Sigmoid colon (tissue), 4 donors: ENCODE results near the gene XBP1.

Source experiments
- EP300 ChIP-seq, 4 donors: sonication (generic); formaldehyde crosslinking; IDR thresholded peaks; one replicate each; pipeline ENCODE4 v1.6.1; 2017; ENCODE audit warnings: antibody characterized with exemption in 4 of 4
- POLR2AphosphoS5 ChIP-seq, 4 donors: sonication (generic); formaldehyde crosslinking; IDR thresholded peaks; one replicate each; pipeline ENCODE4 v1.6.1; 2017; ENCODE audit warnings: antibody characterized with exemption in 4 of 4
- TF ChIP-seq, protein P1 (sequence below), 4 experiments: fragments of 450-650 bp in 3 of 4; fragments of 200-600 bp in 1 of 4; IDR thresholded peaks; one replicate each; pipeline ENCODE4 v1.5.1; 2016 to 2019; ENCODE audit warnings: antibody characterized with exemption in 4 of 4, mild to moderate bottlenecking in 3 of 4, moderate library complexity in 2 of 4

DNA sequence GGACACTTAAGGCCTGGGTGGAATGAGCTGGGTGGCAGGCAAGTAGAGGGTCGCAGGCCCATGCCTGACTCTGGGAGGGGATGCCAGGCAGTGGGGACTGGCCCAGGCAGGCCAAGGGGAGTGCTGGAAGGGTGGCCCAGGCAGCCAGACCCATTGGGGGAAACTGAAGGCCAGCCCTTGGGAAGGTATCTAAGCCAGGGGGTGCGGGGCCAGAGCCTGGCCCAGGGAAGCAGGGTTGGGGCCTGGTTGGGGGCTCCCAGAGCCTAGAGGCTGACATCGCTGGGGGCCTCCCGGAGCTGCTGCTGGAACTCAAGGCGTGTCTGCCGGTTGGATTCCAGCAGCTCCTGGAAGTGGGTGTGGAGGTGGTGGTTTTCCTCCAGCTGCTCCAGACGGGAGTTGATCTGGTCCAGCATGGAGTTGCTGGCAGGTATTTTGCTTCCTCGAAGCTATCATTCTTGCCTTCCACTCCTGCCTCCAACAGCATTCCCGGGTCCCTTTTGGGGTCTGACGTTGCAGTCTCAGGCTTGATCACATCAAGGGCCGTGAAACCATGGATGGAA is 35.3 kb upstream of the XBP1 start:
- TF ChIP-seq, protein P1, sequence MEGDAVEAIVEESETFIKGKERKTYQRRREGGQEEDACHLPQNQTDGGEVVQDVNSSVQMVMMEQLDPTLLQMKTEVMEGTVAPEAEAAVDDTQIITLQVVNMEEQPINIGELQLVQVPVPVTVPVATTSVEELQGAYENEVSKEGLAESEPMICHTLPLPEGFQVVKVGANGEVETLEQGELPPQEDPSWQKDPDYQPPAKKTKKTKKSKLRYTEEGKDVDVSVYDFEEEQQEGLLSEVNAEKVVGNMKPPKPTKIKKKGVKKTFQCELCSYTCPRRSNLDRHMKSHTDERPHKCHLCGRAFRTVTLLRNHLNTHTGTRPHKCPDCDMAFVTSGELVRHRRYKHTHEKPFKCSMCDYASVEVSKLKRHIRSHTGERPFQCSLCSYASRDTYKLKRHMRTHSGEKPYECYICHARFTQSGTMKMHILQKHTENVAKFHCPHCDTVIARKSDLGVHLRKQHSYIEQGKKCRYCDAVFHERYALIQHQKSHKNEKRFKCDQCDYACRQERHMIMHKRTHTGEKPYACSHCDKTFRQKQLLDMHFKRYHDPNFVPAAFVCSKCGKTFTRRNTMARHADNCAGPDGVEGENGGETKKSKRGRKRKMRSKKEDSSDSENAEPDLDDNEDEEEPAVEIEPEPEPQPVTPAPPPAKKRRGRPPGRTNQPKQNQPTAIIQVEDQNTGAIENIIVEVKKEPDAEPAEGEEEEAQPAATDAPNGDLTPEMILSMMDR (IDR thresholded peaks at IDR 0.05): no peak
- TF ChIP-seq EP300 (IDR thresholded peaks at IDR 0.05) (no peak), POLR2AphosphoS5 (IDR thresholded peaks at IDR 0.05) (no peak)
